CD4-positive, alpha-beta T cell treated with Interleukin-21 for 1 hour (primary cell): ENCODE results near the gene PRLR.
"Not testable (repeated sequence)": the region's sequence is repeated elsewhere in the genome, so short reads cannot be mapped to it uniquely, and the experiment has no call there.

ENCODE experiments used
- DNase-seq: peaks from one replicate; pipeline ENCODE4 v3.0.0-alpha.2; 2020

PRLR gene

GRCh38 chr5:35230038-35230611 lies at the start of gene PRLR:
TSS of gene PRLR (minus strand) at chr5:35230487. CDS start at chr5:35089620, 140,867 bp downstream.
- no peak for DNase-seq

DNA sequence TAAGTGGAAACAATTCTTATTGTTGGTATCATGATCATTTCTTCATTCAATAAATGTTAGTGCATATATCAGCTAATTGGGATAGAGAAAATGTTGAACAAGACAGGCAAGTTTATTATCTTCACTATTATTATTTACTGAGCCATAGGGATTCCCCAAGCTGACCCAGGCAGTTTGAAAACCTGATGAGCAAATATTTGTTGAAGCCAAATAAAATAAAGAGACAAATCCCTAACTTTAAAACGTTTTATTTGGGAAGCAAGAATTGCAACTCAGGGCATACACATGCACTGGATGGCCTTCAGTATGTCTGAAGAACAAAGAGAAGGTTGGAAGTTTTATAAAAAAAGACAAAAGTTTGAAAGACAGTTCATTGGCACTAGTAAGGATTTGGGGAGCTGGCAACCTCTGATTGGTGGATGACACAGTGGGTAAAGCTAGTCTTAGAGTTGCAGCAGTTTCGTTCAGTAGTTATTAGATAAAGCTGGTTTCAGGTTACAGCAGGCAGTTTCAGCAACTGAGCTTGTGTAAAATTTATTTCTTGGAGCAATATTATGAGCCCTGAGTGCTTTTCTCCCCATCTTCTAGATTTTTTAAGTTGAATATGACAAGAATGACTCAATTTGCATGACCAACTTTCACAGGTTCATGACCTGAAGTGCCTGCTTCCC lies 44.7 kb upstream of the PRLR start:
- no peak for DNase-seq

- DNase-seq: no peak
Observed at GRCh38 chr5:35269006-35269405, 38.7 kb upstream of the PRLR start.

DNA sequence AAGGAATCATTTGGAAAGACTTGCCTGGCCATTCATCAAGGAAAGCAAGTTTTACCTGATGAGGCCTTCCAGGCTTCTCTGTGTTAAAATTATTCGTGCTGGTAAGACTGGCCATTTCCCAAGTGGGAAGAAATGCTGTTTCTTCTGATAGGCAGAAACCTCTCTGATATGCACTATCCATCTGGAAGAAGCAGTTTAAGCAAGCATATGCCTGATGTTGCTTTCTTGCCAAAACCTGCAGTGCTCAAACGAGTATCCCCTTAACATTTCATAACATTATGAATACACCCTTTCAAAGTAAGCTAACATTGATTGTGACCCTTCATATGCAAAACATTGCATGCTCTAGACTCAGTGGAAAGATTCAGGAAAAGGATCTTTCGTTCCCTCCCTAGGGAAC lies 36.0 kb upstream of the PRLR start:
- no peak for DNase-seq

- no peak for DNase-seq
Observed at GRCh38 chr5:35264509-35264908, 34.2 kb upstream of the PRLR start.

- no peak for DNase-seq
Observed at GRCh38 chr5:35263266-35263877, 33.1 kb upstream of the PRLR start.

DNA sequence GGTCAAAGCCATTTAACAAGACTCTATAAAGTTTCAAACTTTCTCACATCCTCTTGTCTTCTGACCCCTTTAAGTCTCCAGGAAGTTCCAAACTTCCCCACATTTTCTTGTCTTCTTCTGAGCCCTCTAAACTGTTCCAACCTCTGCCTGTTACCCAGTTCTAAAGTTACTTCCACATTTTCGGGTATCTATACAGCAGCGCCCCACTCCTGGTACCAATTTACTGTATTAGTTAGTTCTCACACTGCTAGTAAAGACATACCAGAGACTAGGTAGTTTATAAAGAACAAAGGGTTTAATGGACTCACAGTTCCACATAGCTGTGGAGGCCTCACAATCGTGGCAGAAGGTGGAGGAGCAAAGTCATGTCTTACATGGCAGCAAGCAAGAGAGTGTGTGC lies 23.3 kb upstream of the PRLR start:
- no peak for DNase-seq

GRCh38 chr5:35252963-35253362 lies 22.7 kb upstream of the PRLR start:
- DNase-seq: no peak

- DNase-seq: no peak
Observed at GRCh38 chr5:35248843-35249780, 18.8 kb upstream of the PRLR start.

DNA sequence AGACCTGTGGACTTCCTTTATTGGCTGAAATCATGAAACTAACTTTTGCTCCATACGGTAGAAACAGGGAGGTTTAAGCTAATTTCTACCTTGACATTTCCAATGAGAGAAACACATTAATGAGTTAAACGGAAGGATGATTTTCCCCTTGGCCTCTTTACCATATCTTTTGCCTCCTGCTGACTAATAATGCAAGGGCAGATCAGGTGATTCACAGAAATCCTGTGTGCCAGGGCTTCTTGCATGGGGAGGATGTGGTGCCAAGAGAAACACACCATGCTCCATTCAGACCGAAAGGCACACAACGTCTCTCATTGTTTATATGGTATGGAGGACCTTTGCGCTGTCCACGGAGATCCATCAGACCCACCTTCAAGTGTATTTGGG lies 17.4 kb upstream of the PRLR start:
- DNase-seq: no peak

GRCh38 chr5:35246900-35247647 lies 16.8 kb upstream of the PRLR start:
- DNase-seq: no peak

DNA sequence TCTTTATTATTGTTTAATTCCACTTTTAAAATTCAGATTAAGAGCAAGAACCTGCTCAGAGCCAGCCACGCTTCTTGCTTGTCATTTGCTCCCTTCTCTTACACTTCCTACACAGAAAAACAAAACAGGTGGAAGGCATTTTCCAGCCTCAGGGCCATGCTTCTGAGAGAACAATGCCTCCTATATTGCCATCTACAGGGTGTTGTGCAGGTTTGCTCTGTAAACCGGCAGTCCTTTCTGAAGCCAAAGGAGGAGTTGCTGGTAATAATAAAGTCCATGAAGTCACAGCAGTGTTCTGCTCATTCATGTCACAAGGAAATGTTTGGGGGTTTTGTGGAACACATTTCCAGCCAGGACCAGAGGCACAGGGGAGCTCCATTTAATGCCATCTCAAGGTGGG lies 16.1 kb upstream of the PRLR start:
- DNase-seq: no peak

- DNase-seq: not testable (repeated sequence)
Observed at GRCh38 chr5:35245371-35245770, 15.1 kb upstream of the PRLR start.

- DNase-seq: no peak
Observed at GRCh38 chr5:35244171-35244570, 13.9 kb upstream of the PRLR start.

DNA sequence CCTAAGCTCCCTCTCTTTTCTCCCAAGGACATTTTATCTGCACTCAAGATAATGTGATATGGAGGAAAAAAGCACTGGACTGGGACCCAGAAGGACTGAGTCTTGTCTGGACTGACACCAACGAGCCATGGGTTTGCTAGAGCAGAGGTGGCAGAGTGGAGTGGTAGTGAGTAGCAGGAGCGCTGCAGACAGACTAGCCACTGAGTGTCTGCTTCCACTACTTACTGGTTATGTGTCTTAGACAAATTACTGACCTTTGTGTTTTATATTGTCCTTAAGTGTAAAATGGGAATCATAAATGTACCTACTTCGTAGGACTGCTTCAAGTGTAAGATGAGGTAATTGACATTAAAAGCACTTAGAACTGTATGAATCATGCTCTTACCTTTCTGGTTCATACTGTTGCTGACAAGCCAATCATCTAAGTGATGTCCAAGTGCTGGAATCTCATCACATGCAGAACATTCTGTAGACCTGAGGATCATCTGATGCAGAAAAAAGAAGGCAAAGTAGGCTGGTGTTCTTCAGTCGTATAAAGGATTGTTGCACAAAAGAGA lies 12.5 kb upstream of the PRLR start:
- no peak for DNase-seq

DNA sequence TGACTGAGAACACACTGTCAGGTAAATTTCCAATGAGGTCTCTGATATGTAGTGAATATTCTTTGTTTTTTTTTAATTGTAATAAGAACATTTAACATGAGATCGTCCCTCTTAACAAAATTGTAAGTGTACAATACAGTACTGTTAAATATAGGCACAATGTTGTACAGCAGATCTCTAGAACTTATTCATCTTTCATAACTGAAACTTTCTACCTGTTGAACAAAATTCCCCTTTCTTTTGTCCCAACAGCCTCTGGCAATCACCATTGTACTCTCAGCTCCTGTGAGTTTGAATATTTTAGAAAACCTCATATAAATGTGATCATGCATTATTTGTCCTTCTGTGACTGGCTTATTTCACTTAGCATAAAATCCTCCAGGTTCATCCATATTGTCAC lies 10.6 kb upstream of the PRLR start:
- DNase-seq: no peak

DNA sequence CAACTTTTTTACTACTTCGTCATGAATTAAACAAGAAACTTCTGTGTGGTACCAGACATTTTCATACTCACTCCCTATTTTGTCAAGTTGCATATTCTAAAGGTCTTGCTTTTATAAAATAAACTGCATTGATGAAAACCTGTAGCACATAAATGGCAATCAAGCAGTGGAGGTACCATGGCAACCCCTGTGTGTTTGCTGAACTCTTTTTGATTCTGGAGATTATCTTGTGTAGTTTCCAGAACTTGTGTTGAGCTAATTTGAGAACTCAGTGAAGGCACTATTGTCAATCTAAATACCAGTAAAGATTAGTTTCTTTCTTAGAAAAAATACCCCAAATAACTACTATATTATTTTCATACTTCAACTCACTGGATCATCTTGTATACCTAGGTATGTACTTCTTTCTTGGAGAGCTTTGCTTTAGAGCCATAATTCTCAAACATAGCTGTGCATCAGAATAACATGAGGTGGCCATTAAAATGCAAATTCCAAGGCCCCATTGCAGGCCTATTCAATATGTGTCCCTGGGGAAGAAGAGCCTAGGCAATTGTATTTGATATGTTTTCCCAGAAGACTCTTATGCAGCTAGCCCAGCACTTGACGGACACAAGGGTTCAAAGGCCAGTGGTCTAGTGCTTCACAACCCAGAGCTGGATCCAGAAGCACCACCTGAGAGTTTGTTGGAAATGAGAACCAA lies 9.8 kb upstream of the PRLR start:
- no peak for DNase-seq

DNA sequence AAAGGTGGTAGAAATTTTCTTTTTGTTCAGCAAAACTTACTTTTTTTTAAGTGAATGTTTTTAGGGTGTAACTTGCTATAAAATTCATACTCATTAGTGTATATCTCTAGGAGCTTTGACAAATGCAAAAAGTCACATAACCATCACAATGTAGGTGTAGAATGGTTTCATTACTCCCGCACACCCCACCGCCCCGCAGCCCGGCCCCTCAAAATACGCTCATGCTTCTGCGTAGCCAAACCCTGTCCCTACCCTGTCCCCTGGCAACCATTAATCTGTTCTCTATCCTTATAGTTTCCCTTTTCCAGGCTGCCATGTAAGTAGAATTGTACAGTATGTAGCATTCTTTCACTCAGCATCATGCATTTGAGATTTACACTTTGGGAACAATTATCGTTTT lies 9.2 kb upstream of the PRLR start:
- no peak for DNase-seq

GRCh38 chr5:35237580-35238376 lies 7.5 kb upstream of the PRLR start:
- DNase-seq: no peak

DNA sequence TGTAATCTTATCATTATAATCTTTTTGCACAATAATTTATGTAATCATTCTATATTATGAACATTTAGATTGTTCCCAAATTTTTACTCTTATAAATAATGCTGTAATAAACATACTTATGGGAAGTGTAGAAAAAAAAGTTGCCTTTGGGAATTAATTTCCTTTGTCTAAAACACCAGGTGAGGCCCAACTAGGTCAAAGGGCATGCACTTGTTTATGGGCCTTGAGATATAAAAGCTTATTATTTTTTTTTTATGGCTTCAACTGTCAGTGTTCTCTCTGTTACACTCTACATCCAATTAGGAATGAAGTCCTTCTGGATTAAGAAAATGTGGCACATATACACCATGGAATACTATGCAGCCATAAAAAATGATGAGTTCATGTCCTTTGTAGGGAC lies 6.5 kb upstream of the PRLR start:
- DNase-seq: no peak

DNA sequence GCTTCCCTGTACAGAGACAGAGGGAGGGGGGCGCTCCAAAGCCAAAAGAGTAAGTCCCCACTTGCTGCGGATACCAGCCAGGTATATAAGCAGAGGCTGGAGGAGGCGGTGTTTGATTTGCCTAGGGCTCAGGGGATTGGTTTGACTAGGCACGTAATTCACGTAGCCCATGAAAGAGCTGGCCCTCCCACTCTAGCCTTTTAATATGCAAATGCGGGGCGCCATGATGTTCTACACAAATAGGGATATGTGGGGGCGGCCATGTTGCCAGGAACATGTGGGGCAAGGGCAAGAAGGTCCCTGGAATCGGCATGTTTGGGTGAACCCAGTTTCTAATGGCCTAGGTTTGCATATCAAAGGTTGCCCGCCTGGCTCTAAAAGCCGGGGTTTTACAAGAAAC lies 3.3 kb upstream of the PRLR start:
- DNase-seq: no peak
